Measurements from ENCODE around the gene UGCG. TPM values are rescaled to one million over a fixed set of nuclear protein-coding genes. Genes with fewer than 3 reads are reported as not detected.
A peak's percentile ranks its signal among the peaks of the same experiment; 100 is the strongest.

Gene UGCG
- total and polyA plus RNA-seq, 12 donors = 11.1 to 42.6 (median 13.6) TPM

DNA sequence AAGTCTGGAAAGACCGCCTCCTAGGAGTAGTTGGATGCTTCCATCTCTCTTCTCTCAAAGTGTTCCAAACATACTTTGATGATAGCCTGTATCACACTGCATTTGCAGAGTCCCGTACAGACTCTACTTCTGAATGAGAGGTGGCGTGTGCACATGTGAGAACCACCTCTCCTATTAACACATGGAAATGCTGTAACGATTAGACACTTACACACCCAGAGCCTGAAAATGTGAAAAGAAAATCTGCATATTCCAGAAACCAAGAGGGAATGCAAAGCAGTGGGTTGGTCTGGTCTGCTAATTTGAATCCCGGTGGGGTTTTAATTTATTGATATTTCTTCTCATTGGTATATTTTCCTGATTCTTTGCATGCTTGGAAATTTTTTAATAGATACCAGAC lies 10.5 kb downstream of the UGCG start:
- Histone ChIP-seq H3K36me3 (peaks cover 0 to 17% (median 0%) of the 10 kb centered on the region in 9 donors), H3K27me3 (no peaks in the 10 kb centered on the region), H3K4me3 (no peak overlapping the region), H3K9me3 (no peaks in the 10 kb centered on the region), H3K27ac (no peak overlapping the region), H3K4me1 (peaks cover 2 to 90% (median 43%) of the 10 kb centered on the region in 9 donors)
- TF ChIP-seq, protein P1, sequence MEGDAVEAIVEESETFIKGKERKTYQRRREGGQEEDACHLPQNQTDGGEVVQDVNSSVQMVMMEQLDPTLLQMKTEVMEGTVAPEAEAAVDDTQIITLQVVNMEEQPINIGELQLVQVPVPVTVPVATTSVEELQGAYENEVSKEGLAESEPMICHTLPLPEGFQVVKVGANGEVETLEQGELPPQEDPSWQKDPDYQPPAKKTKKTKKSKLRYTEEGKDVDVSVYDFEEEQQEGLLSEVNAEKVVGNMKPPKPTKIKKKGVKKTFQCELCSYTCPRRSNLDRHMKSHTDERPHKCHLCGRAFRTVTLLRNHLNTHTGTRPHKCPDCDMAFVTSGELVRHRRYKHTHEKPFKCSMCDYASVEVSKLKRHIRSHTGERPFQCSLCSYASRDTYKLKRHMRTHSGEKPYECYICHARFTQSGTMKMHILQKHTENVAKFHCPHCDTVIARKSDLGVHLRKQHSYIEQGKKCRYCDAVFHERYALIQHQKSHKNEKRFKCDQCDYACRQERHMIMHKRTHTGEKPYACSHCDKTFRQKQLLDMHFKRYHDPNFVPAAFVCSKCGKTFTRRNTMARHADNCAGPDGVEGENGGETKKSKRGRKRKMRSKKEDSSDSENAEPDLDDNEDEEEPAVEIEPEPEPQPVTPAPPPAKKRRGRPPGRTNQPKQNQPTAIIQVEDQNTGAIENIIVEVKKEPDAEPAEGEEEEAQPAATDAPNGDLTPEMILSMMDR (IDR thresholded peaks at IDR 0.05) = no peak
- ATAC-seq = no peak
- 85 to 88% methylated on average over 5 of the region's 5 CpGs for WGBS, 2 donors
- intact Hi-C loops (cut with DNase I) = loop anchor here in 1 of 10 donors (10.0 kb wide), 1 partner anchor 168 kb away; no protein-coding TSS in a partner anchor
- DNase-seq = no peak

DNA sequence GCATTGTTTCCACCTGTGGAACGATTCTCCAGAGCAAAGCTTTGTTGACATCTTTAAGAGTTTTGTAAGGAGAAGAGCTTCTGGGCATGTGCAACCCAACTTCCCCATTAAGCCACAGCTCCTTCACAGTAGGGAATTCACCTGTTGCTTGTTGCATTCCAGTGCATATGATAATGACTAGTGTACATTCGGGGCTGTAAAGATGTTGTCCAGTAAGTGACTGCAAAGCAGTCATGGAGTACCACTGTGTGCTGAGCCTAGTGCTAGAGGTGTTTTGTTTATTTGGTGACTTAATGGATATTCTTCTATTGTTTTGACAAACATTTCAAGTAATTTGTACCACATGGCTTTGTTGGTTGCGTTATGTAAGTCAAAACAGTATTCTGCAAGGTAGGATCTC lies 12.8 kb downstream of the UGCG start:
- H3K9me3 ChIP-seq = no peaks in the 10 kb centered on the region
- ATAC-seq = peak in 1 of 8 donors; percentile 42
- intact Hi-C loops (cut with DNase I) = loop anchor here in 1 of 10 donors (10.0 kb wide), 1 partner anchor 165 kb away; no protein-coding TSS in a partner anchor
- H3K4me3 ChIP-seq = no peak overlapping the region
- peaks cover 0 to 20% (median 0%) of the 10 kb centered on the region in 9 donors for H3K36me3 ChIP-seq
- TF ChIP-seq, protein P1 (IDR thresholded peaks at IDR 0.05) = no peak
- WGBS, 2 donors = 69 to 71% methylated on average over 3 of the region's 3 CpGs
- no peak for DNase-seq
- H3K27ac ChIP-seq = no peak overlapping the region
- H3K27me3 ChIP-seq = no peaks in the 10 kb centered on the region
- peaks cover 2 to 90% (median 27%) of the 10 kb centered on the region in 9 donors for H3K4me1 ChIP-seq

DNA sequence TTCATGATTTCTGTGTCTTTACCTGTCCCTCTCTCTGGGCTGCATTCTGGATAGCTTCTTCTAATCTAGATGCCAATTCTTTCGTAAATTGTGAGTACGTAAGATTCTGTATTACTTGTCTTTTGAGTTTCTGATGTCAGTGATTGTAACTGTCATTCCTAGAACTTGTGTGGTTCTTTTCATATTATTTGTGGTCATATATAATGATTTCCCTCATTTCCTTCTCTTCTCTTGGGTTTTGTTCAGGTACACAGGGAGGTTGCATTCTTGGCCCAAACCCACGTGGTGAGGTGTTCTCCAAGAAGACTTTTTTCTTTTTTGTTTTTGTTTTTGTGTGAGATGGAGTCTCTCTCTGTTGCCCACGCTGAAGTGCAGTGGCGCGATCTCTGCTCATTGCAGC lies 13.8 kb downstream of the UGCG start:
- Histone ChIP-seq H3K27ac (no peak overlapping the region), H3K36me3 (peaks cover 0 to 29% (median 0%) of the 10 kb centered on the region in 9 donors), H3K4me1 (peaks cover 2 to 92% (median 27%) of the 10 kb centered on the region in 9 donors), H3K4me3 (no peak overlapping the region), H3K27me3 (no peaks in the 10 kb centered on the region), H3K9me3 (no peaks in the 10 kb centered on the region)
- TF ChIP-seq, protein P1 (IDR thresholded peaks at IDR 0.05) = no peak
- whole genome bisulfite sequencing, 2 donors = 92% methylated on average over 6 of the region's 6 CpGs
- DNase-seq (no peak), ATAC-seq (no peak)
- intact Hi-C loops (cut with DNase I) = no loop called here

DNA sequence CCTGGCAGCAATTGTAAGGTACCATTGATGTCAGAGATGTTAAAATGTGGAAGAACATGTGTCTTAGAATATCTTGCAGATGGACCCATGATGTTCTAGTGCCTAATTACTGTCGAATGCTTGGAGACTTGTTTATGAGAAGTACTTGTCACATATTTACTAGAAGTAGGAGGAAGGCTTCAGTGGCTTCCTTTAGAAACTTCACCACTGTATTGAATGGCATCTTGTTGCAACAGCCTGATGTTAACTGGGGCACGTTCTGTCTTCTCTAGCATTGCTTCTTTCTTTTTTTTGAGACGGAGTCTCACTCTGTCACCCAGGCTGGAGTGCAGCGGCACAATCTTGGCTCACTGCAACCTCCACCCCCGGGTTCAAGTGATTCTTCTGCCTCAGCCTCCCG lies 16.5 kb downstream of the UGCG start:
- ATAC-seq = no peak
- TF ChIP-seq, protein P1 (IDR thresholded peaks at IDR 0.05) = no peak
- peaks cover 2 to 87% (median 37%) of the 10 kb centered on the region in 9 donors for H3K4me1 ChIP-seq
- H3K36me3 ChIP-seq = peaks cover 0 to 46% (median 0%) of the 10 kb centered on the region in 9 donors
- no peak for DNase-seq
- H3K9me3 ChIP-seq = no peaks in the 10 kb centered on the region
- no peaks in the 10 kb centered on the region for H3K27me3 ChIP-seq
- no peak overlapping the region for H3K4me3 ChIP-seq
- H3K27ac ChIP-seq = peak overlapping the region in 1 of 10 donors; percentile 21
- WGBS, 2 donors = 91 to 93% methylated on average over 6 of the region's 6 CpGs
- intact Hi-C loops (cut with DNase I) = no loop called here

All from heart right ventricle (tissue), 16 donors.